ENCODE measurements around the gene TRIO. TPM values are rescaled to one million over a fixed set of nuclear protein-coding genes. Genes with fewer than 3 reads are reported as not detected.

Gene TRIO
- total and polyA plus RNA-seq, 2 of the 8 experiments (the other 6 are each of a cell fraction or from before 2014, with no cell fraction given), result 35.1 to 69.1 TPM

- TF ChIP-seq RAD21 (IDR thresholded peaks at IDR 0.05 in 1 of 2, conservative IDR thresholded peaks at IDR 0.05 in 1 of 2; ENCODE audit: low read depth in 2 of 2, low read length in 2 of 2), result peak; percentile 79 to 83
These were observed 34.8 kb upstream of the TRIO start (continued) for GRCh38 chr5:14108170-14108996.
